Psoas muscle (tissue), 8 donors: ENCODE results near the gene OSBPL9. TPM values are rescaled to one million over a fixed set of nuclear protein-coding genes. Genes with fewer than 3 reads are reported as not detected.

Experiments
- ATAC-seq, 4 donors: fragments of 200-7000 bp; cut with Tn5 transposase; one replicate each; pipeline ENCODE4 v1.9.1; 2020; ENCODE audit warnings: moderate library complexity in 3 of 4, mild to moderate bottlenecking in 2 of 4
- DNase-seq, 2 donors: peaks; one replicate each; pipeline ENCODE4 v3.0.0-alpha.2; 2020
- H3K27ac ChIP-seq: fragments of 200-600 bp; one replicate; pipeline ENCODE4 v1.8.0; 2022
- H3K27me3 ChIP-seq, 3 donors: fragments of 200-600 bp in 1 of 3; one replicate each; pipeline versions ENCODE4 v1.6.1 to v1.8.0; 2013 to 2022; ENCODE audit warnings: low read length in 2 of 3, mild to moderate bottlenecking in 2 of 3, moderate library complexity in 1 of 3; ENCODE audit not compliant: insufficient read depth in 3 of 3
- H3K36me3 ChIP-seq, 2 donors: fragments of 200-600 bp in 1 of 2; one replicate each; pipeline versions ENCODE4 v1.6.1 to v1.8.0; 2013 to 2022; ENCODE audit warnings: low read depth in 1 of 2, mild to moderate bottlenecking in 1 of 2, moderate library complexity in 1 of 2; ENCODE audit not compliant: insufficient read depth in 1 of 2
- H3K4me1 ChIP-seq: fragments of 200-600 bp; one replicate; pipeline ENCODE4 v1.8.0; 2022
- H3K4me3 ChIP-seq: fragments of 200-600 bp; one replicate; pipeline ENCODE4 v1.8.0; 2022; ENCODE audit warnings: mild to moderate bottlenecking
- H3K9me3 ChIP-seq: fragments of 200-600 bp; one replicate; pipeline ENCODE4 v1.8.0; 2022
- WGBS, 3 donors: extraction: QIAGEN DNeasy Blood & Tissue Kit; methylation state at CpG; one replicate each; pipeline versions ENCODE4 v1.1.6 to v1.1.7; 2013; 5-methylcytosine and 5-hydroxymethylcytosine counted together
- intact Hi-C, 2 donors: fragments of 100-400 bp; cut with DNase I; formaldehyde crosslinking; loops; one replicate each; pipeline versions ENCODE4 v1.11.0 to v1.14.2; 2022
- polyA plus RNA-seq, 3 donors: library from polyadenylated mRNA; stranded (reverse); fragments of 200-250 nt; gene quantifications; one replicate each; pipeline ENCODE4 v1.2.3, GENCODE V29; 2013
- total RNA-seq, 4 donors: library from RNA; stranded (reverse); fragmentation: NEBNext Ultra II Directional in 2 of 4; extraction: Animal tissue kit (Norgen Biotek cat#: 25700) in 2 of 4; gene quantifications; one replicate each; pipeline versions ENCODE4 v1.2.1 to v1.2.4, GENCODE V29; 2021 to 2023
- TF ChIP-seq, protein P1 (sequence below): fragments of 200-600 bp; IDR thresholded peaks from one replicate; pipeline ENCODE4 v1.8.0; 2022; ENCODE audit warnings: antibody characterized with exemption
- donor health status: healthy with polysubstance abuse.
- donor health status: DM: no; HTN: no; CAD: no; lungs with moderate emphysema.
- donor health status: Bipolar disorder and iron deficiency.
- donor health status: healthy.
- donor health status: DM: yes; HTN: yes; CAD: no.
- donor health status: DM: no; HTN: no; CAD: no.
- donor health status: DM: no; HTN: no; CAD: no.
- donor health status: DM: yes; HTN: yes; CAD: no.

The OSBPL9 gene
- total and polyA plus RNA-seq, 7 donors = 15.6 to 141 (median 60.6) TPM

DNA sequence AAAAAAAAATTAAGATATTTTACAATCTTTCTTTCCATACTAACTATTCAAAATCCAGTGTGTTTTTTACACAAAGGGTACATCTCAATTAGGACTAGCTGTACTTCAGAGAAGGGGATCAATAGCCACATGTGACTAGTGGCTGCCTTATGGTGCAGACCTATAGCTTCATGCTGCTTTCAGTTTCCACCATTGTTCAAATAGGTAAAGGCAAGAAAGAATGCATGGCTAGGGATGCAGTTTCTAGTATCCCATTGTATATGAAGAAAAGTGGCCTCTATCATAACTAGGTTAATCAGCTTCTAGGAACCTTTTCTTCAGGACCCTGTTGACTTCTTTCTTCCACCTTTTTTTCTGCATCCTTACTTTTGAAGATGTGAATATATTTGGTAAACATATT, 35.7 kb downstream of the OSBPL9 start:
- no peaks in the 10 kb centered on the region for H3K27me3 ChIP-seq
- no peak for ATAC-seq
- DNase-seq = no peak
- H3K9me3 ChIP-seq = no peaks in the 10 kb centered on the region
- H3K4me3 ChIP-seq = no peak overlapping the region
- TF ChIP-seq, protein P1, sequence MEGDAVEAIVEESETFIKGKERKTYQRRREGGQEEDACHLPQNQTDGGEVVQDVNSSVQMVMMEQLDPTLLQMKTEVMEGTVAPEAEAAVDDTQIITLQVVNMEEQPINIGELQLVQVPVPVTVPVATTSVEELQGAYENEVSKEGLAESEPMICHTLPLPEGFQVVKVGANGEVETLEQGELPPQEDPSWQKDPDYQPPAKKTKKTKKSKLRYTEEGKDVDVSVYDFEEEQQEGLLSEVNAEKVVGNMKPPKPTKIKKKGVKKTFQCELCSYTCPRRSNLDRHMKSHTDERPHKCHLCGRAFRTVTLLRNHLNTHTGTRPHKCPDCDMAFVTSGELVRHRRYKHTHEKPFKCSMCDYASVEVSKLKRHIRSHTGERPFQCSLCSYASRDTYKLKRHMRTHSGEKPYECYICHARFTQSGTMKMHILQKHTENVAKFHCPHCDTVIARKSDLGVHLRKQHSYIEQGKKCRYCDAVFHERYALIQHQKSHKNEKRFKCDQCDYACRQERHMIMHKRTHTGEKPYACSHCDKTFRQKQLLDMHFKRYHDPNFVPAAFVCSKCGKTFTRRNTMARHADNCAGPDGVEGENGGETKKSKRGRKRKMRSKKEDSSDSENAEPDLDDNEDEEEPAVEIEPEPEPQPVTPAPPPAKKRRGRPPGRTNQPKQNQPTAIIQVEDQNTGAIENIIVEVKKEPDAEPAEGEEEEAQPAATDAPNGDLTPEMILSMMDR = no peak
- H3K27ac ChIP-seq = no peak overlapping the region
- H3K36me3 ChIP-seq = peaks cover 0 to 38% of the 10 kb centered on the region in 2 donors
- intact Hi-C loops = no loop called here
- H3K4me1 ChIP-seq = peaks cover 77% of the 10 kb centered on the region

DNA sequence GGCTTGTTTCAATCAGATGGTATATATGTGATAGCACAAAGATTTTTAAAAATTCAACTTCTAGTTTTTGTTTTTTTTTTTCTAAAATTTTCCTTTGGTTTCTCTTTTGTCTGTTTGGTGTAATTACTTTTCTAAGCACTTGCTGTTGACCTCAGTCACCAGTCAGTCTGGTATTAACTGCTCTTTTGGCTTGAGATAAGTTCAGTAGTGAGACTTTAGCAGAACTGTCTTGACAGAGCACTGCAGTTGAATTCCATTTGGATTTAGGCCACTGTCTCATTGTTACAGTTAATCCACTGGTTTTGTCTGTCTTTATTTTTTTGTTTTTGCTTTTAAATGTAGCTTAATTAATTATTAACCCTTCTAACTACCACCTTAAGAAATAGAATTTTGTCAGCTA, 36.2 kb downstream of the OSBPL9 start:
- intact Hi-C loops = no loop called here
- no peak overlapping the region for H3K4me3 ChIP-seq
- peaks cover 0 to 38% of the 10 kb centered on the region in 2 donors for H3K36me3 ChIP-seq
- no peaks in the 10 kb centered on the region for H3K27me3 ChIP-seq
- ATAC-seq (peak in 2 of 4 donors; percentile 51 to 60), DNase-seq (no peak)
- TF ChIP-seq, protein P1 = no peak
- H3K4me1 ChIP-seq = peaks cover 75% of the 10 kb centered on the region
- no peak overlapping the region for H3K27ac ChIP-seq
- H3K9me3 ChIP-seq = no peaks in the 10 kb centered on the region

DNA sequence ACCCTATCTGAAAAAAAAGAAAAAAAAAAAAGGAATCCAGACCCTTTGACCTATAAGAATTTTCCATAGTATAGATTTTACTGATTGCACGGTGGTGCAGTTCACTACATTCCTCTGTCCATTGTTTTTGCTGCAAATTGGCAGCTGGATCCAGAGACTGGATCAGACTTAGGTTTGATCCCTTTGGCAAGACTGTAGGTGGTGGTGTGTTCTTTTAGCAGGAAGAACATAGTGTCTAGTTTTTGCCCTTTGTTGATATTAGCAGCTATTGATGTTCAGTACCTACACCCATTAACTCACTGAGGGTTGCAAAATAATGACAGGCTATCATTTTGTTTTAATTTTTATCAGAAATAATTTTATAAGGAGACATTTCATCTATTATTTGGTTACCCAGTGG, 37.1 kb downstream of the OSBPL9 start:
- Histone ChIP-seq H3K4me3 (no peak overlapping the region), H3K4me1 (peaks cover 76% of the 10 kb centered on the region)
- peak in 1 of 4 donors; percentile 30 for ATAC-seq

DNA sequence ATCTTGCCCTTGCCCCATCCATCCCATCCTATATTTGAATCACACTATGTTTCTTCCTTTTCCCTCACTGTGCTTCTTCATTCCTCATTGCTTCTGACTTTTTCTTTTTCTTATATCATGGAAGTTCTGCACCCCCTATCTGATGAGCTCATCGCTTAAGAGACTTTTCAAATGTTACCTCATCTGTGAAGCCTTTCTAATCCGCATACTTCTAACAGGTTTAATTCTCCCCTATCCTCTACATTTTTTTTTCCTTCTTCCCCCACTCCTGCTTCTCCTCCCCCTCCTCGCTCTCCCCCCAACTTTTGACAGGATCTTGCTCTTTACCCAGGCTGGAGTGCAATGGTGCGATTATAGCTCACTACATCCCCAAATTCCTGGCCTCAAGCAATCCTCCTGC, 39.5 kb downstream of the OSBPL9 start:
- Histone ChIP-seq H3K36me3 (peaks cover 0 to 38% of the 10 kb centered on the region in 2 donors), H3K9me3 (no peaks in the 10 kb centered on the region), H3K27ac (no peak overlapping the region), H3K4me3 (no peak overlapping the region), H3K4me1 (peaks cover 76% of the 10 kb centered on the region), H3K27me3 (no peaks in the 10 kb centered on the region)
- DNase-seq (no peak), ATAC-seq (no peak)
- intact Hi-C loops = loop anchor here in 1 of 2 donors (5.0 kb wide), 1 partner anchor 34 kb away; no protein-coding TSS in a partner anchor
- TF ChIP-seq, protein P1 = no peak
- WGBS, 3 donors = 96 to 98% (median 98%) methylated on average over 4 of the region's 4 CpGs

More for the DNA sequence above, 37.1 kb downstream of the OSBPL9 start:
- Histone ChIP-seq H3K27me3 (no peaks in the 10 kb centered on the region), H3K27ac (no peak overlapping the region), H3K9me3 (no peaks in the 10 kb centered on the region), H3K36me3 (peaks cover 0 to 38% of the 10 kb centered on the region in 2 donors)
- TF ChIP-seq, protein P1 = no peak
- intact Hi-C loops = no loop called here
- WGBS, 3 donors = 19 to 26% (median 25%) methylated on average over 1 of the region's 1 CpG
- no peak for DNase-seq

DNA sequence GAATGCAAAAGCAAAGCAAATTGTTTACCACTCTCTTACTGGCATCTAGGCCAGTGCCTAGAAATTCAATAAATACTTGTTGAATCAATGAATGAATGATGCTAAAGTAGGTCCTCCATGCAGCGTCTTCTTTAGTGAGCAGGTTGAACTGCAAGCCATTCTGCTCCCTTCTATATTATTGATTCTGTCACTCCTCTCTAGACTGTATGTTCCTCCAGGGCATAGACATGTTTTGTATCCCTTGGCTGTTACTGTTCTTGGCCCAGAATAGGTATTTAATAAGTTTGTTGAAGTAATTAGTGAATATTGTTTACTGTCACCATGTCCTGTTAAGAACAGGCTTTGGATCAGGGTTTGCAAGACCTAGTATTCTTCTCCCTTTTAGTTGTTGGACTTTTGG, 43.7 kb downstream of the OSBPL9 start:
- Histone ChIP-seq H3K4me1 (peaks cover 83% of the 10 kb centered on the region), H3K4me3 (peak overlapping the region; percentile 31), H3K27ac (peak overlapping the region; percentile 75), H3K27me3 (no peaks in the 10 kb centered on the region), H3K9me3 (no peaks in the 10 kb centered on the region), H3K36me3 (peaks cover 0 to 5% of the 10 kb centered on the region in 2 donors)
- TF ChIP-seq, protein P1 = no peak
- intact Hi-C loops = loop anchor here in 1 of 2 donors (5.0 kb wide), 1 partner anchor 43 kb away; the partner anchor contains the start of gene OSBPL9
- DNase-seq = no peak
- peak in 2 of 4 donors; percentile 18 to 22 for ATAC-seq
- 61 to 83% (median 78%) methylated on average over 1 of the region's 1 CpG for WGBS, 3 donors
